ENCODE measurements around the gene VCAN.

The VCAN gene

GRCh38 chr5:83490203-83490602, 18.7 kb downstream of the VCAN start:
- Histone ChIP-seq H3K9me3 (ENCODE audit: severe bottlenecking) (no peaks in the 10 kb centered on the region), H3K27me3 (ENCODE audit: insufficient read depth, low read depth, severe bottlenecking) (no peaks in the 10 kb centered on the region), H3K4me3 (ENCODE audit: low read depth, low read length) (no peak overlapping the region), H3K27ac (no peak overlapping the region), H3K36me3 (no peaks in the 10 kb centered on the region)
- no peak for TF ChIP-seq CTCF (IDR thresholded peaks at IDR 0.05; ENCODE audit: low read depth, low read length)
- DNase-seq = no peak

- Histone ChIP-seq H3K36me3 (no peaks in the 10 kb centered on the region), H3K27me3 (ENCODE audit: insufficient read depth, low read depth, severe bottlenecking) (no peaks in the 10 kb centered on the region), H3K4me3 (ENCODE audit: low read depth, low read length) (no peak overlapping the region), H3K9me3 (ENCODE audit: severe bottlenecking) (no peaks in the 10 kb centered on the region), H3K27ac (no peak overlapping the region)
- DNase-seq = no peak
- TF ChIP-seq CTCF (IDR thresholded peaks at IDR 0.05; ENCODE audit: low read depth, low read length) = no peak
These were observed 20.8 kb downstream of the VCAN start for GRCh38 chr5:83492331-83492730.

GRCh38 chr5:83493644-83494043, 22.1 kb downstream of the VCAN start:
- TF ChIP-seq CTCF (IDR thresholded peaks at IDR 0.05; ENCODE audit: low read depth, low read length) = no peak
- Histone ChIP-seq H3K27ac (no peak overlapping the region), H3K27me3 (ENCODE audit: insufficient read depth, low read depth, severe bottlenecking) (no peaks in the 10 kb centered on the region), H3K36me3 (no peaks in the 10 kb centered on the region), H3K4me3 (ENCODE audit: low read depth, low read length) (no peak overlapping the region), H3K9me3 (ENCODE audit: severe bottlenecking) (no peaks in the 10 kb centered on the region)
- no peak for DNase-seq

- TF ChIP-seq CTCF (IDR thresholded peaks at IDR 0.05; ENCODE audit: low read depth, low read length) = no peak
- H3K27ac ChIP-seq = no peak overlapping the region
- no peaks in the 10 kb centered on the region for H3K9me3 ChIP-seq (ENCODE audit: severe bottlenecking)
- no peaks in the 10 kb centered on the region for H3K27me3 ChIP-seq (ENCODE audit: insufficient read depth, low read depth, severe bottlenecking)
- no peak overlapping the region for H3K4me3 ChIP-seq (ENCODE audit: low read depth, low read length)
- no peaks in the 10 kb centered on the region for H3K36me3 ChIP-seq
- DNase-seq = no peak
These were observed 22.6 kb downstream of the VCAN start for GRCh38 chr5:83494087-83494620.

- Histone ChIP-seq H3K4me3 (ENCODE audit: low read depth, low read length) (no peak overlapping the region), H3K9me3 (ENCODE audit: severe bottlenecking) (no peaks in the 10 kb centered on the region), H3K27me3 (ENCODE audit: insufficient read depth, low read depth, severe bottlenecking) (no peaks in the 10 kb centered on the region), H3K27ac (no peak overlapping the region), H3K36me3 (no peaks in the 10 kb centered on the region)
- TF ChIP-seq CTCF (IDR thresholded peaks at IDR 0.05; ENCODE audit: low read depth, low read length) = no peak
- peak; percentile 12 for DNase-seq
These were observed 23.1 kb downstream of the VCAN start for GRCh38 chr5:83494666-83495065.

GRCh38 chr5:83496626-83497025, 25.1 kb downstream of the VCAN start:
- DNase-seq = no peak
- no peak overlapping the region for H3K27ac ChIP-seq
- H3K36me3 ChIP-seq = no peaks in the 10 kb centered on the region
- H3K27me3 ChIP-seq (ENCODE audit: insufficient read depth, low read depth, severe bottlenecking) = no peaks in the 10 kb centered on the region
- no peak overlapping the region for H3K4me3 ChIP-seq (ENCODE audit: low read depth, low read length)
- no peaks in the 10 kb centered on the region for H3K9me3 ChIP-seq (ENCODE audit: severe bottlenecking)
- TF ChIP-seq CTCF (IDR thresholded peaks at IDR 0.05; ENCODE audit: low read depth, low read length) = no peak
